HepG2 (cell line): ENCODE data around the gene MIF4GD. TPM values are rescaled to one million over a fixed set of nuclear protein-coding genes. Genes with fewer than 3 reads are reported as not detected.

ENCODE experiments used
- BRCA1 ChIP-seq: sonication (generic); formaldehyde crosslinking; IDR thresholded peaks from 2 replicates; pipeline ENCODE4 v1.4.0; 2020; ENCODE audit warnings: missing genetic modification reagents
- HMG20B ChIP-seq: conservative IDR thresholded peaks from 2 replicates; pipeline ENCODE4 v1.6.1; 2016; ENCODE audit warnings: missing genetic modification reagents, missing compliant biosample characterization
- MTA3 ChIP-seq: sonication (generic); formaldehyde crosslinking; IDR thresholded peaks from 2 replicates; pipeline ENCODE4 v1.4.0; 2020; ENCODE audit warnings: missing genetic modification reagents
- NFIC ChIP-seq: IDR thresholded peaks from 2 replicates; pipeline ENCODE4 v1.6.1; 2012; ENCODE audit warnings: mild to moderate bottlenecking, low read length, inconsistent platforms
- NRL ChIP-seq: sonication (generic); formaldehyde crosslinking; IDR thresholded peaks from 2 replicates; pipeline ENCODE4 v1.5.0; 2020; ENCODE audit warnings: missing genetic modification reagents, mild to moderate bottlenecking, moderate library complexity, borderline replicate concordance
- PCBP1 ChIP-seq: fragments of 200-400 bp; formaldehyde crosslinking; IDR thresholded peaks from 2 replicates; pipeline ENCODE4 v1.6.1; 2017; ENCODE audit warnings: mild to moderate bottlenecking, low read depth, low read length, borderline replicate concordance
- RCOR2 ChIP-seq: IDR thresholded peaks from 2 replicates; pipeline ENCODE4 v1.6.1; 2016; ENCODE audit warnings: missing biosample characterization, missing genetic modification reagents
- SMAD3 ChIP-seq: sonication (generic); formaldehyde crosslinking; IDR thresholded peaks from 2 replicates; pipeline ENCODE4 v1.4.0; 2020; ENCODE audit warnings: missing genetic modification reagents
- SMAD9 ChIP-seq: sonication (generic); formaldehyde crosslinking; IDR thresholded peaks from 2 replicates; pipeline ENCODE4 v1.5.1; 2020; ENCODE audit warnings: mild to moderate bottlenecking, missing genetic modification reagents
- SMARCC2 ChIP-seq: fragments of 450-650 bp; IDR thresholded peaks from 2 replicates; pipeline ENCODE4 v1.6.1; 2017; ENCODE audit warnings: antibody characterized with exemption, mild to moderate bottlenecking
- SP1 ChIP-seq, 2 experiments: fragments of 450-650 bp in 1 of 2; sonication (generic) in 1 of 2; formaldehyde crosslinking in 1 of 2; IDR thresholded peaks; 2 replicates each; pipeline versions ENCODE4 v1.4.0 to v1.6.1; 2016 to 2020; ENCODE audit warnings: missing genetic modification reagents in 1 of 2
- TOPORS ChIP-seq: sonication (generic); formaldehyde crosslinking; IDR thresholded peaks from 2 replicates; pipeline ENCODE4 v1.8.0; 2023; ENCODE audit warnings: mild to moderate bottlenecking, missing genetic modification reagents
- ZNF605 ChIP-seq: sonication (generic); formaldehyde crosslinking; IDR thresholded peaks from 2 replicates; pipeline ENCODE4 v1.8.0; 2022; ENCODE audit warnings: mild to moderate bottlenecking, missing genetic modification reagents
- ZNF615 ChIP-seq: sonication (generic); formaldehyde crosslinking; IDR thresholded peaks from 2 replicates; pipeline ENCODE4 v1.5.0; 2020; ENCODE audit warnings: mild to moderate bottlenecking, missing genetic modification reagents, borderline replicate concordance
- ZNF660 ChIP-seq: sonication (generic); formaldehyde crosslinking; IDR thresholded peaks from 2 replicates; pipeline ENCODE4 v1.5.1; 2020; ENCODE audit warnings: mild to moderate bottlenecking, low read depth, missing genetic modification reagents, borderline replicate concordance
- ZNF746 ChIP-seq: sonication (generic); formaldehyde crosslinking; IDR thresholded peaks from 2 replicates; pipeline ENCODE4 v1.8.0; 2022; ENCODE audit warnings: mild to moderate bottlenecking, missing genetic modification reagents
- polyA plus RNA-seq, 8 experiments: library from polyadenylated mRNA; depleted of rRNA in 3 of 8; stranded (reverse) in 7 of 8; unstranded in 1 of 8; fragments of >200 nt; fragmentation: Illumina TruSeq in 4 of 8; extraction: Trizol in 4 of 8; gene quantifications; 2 replicates each; pipeline versions ENCODE4 v1.2.1 to v1.2.3, GENCODE V29; 2011 to 2016; ENCODE audit warnings: low read depth in 4 of 8, missing spikeins in 1 of 8, mixed read lengths in 1 of 8; ENCODE audit not compliant: insufficient read depth in 1 of 8
- total RNA-seq, 5 experiments: library from RNA; depleted of rRNA; stranded (reverse); fragments of >200 nt; fragmentation: Illumina TruSeq; extraction: Trizol; gene quantifications; 2 replicates each; pipeline ENCODE4 v1.2.3, GENCODE V29; 2016; ENCODE audit warnings: low read depth in 1 of 5
- TF ChIP-seq, protein P1 (sequence below): sonication (generic); formaldehyde crosslinking; IDR thresholded peaks from 2 replicates; pipeline ENCODE4 v1.4.0; 2020; ENCODE audit warnings: missing genetic modification reagents
- TF ChIP-seq, protein P2 (sequence below): sonication (generic); formaldehyde crosslinking; IDR thresholded peaks from 2 replicates; pipeline ENCODE4 v1.4.0; 2020; ENCODE audit warnings: missing genetic modification reagents, borderline replicate concordance
- TF ChIP-seq, protein P3 (sequence below): sonication (generic); formaldehyde crosslinking; IDR thresholded peaks from 2 replicates; pipeline ENCODE4 v1.4.0; 2020; ENCODE audit warnings: missing genetic modification reagents, mild to moderate bottlenecking, borderline replicate concordance
- TF ChIP-seq, protein P4 (sequence below): sonication (generic); formaldehyde crosslinking; IDR thresholded peaks from 2 replicates; pipeline ENCODE4 v1.4.0; 2020; ENCODE audit warnings: mild to moderate bottlenecking, missing genetic modification reagents, borderline replicate concordance

The MIF4GD gene
- total and polyA plus RNA-seq, 2 of the 13 experiments (the other 11 are each of a cell fraction or from before 2014, with no cell fraction given), result 14.0 to 28.0 TPM

DNA sequence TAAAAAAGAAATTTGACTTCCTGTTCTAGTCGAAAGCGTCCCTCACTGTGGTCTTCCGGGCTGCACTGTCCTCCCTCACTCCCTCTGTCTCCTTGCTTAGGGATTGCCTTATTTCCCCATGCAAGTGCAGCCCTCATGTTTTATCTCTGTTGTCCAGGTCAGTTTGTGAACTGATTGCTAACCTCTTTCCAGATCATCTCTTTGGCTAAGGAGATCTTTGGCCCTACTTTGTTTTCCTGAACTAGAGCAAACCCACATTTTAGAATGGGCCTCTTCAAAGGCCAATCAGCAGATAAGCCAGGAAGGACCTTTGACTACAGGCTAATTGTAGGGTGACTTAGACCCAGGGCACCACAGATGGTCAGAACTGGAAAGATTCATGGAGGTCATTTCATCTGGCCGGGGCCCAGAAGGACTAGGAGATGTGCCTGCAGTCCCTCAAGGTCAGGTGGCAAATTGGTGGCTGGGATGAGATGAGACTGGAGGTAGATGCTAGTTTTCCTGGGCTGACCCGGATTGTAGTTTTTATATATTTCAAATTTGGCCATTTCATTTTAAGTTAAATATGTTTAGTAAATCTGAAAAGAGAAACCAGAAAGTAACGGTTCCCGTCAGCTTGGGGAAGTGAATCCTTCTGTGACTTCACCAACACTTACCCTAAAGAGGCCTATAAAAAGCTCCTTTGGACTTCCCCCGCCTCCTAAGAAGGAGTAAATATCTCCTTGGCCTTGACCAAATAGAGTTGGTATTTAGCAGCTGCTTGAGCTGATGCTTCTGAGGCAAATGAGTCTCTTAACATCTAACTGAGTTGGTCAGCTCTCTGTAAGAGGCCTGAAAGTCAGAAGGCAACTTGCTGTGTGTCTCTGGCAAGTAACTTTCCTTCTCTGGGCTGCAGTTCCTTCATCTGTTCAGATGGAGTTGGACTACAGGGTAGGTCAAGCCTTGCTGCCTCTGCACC lies 24.4 kb upstream of the MIF4GD start (continued):
- TF ChIP-seq ZNF660 (CRISPR knock-in tag), result no peak
- peak; percentile 41; the same call in 1 of the 2 replicates for TF ChIP-seq ZNF605 (CRISPR knock-in tag)
- TF ChIP-seq MTA3, result no peak
- no peak for TF ChIP-seq BRCA1 (CRISPR knock-in tag)
- TF ChIP-seq, protein P1, sequence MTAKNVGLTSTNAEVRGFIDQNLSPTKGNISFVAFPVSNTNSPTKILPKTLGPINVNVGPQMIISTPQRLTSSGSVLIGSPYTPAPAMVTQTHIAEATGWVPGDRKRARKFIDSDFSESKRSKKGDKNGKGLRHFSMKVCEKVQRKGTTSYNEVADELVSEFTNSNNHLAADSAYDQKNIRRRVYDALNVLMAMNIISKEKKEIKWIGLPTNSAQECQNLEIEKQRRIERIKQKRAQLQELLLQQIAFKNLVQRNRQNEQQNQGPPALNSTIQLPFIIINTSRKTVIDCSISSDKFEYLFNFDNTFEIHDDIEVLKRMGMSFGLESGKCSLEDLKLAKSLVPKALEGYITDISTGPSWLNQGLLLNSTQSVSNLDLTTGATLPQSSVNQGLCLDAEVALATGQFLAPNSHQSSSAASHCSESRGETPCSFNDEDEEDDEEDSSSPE (CRISPR knock-in tag), result peak; percentile 37; the same call in 1 of the 2 replicates
- no peak for TF ChIP-seq SP1 (IDR thresholded peaks at IDR 0.05)
- TF ChIP-seq SP1 (CRISPR knock-in tag; IDR thresholded peaks at IDR 0.05), result 0 out of 2 replicates have a peak, but pooled peaks have one; percentile 37
- peak; percentile 89 for TF ChIP-seq RCOR2 (CRISPR knock-in tag)
- peak; percentile 65; the same call in 1 of the 2 replicates for TF ChIP-seq SMAD3
- TF ChIP-seq SMARCC2, result no peak
- TF ChIP-seq, protein P2, sequence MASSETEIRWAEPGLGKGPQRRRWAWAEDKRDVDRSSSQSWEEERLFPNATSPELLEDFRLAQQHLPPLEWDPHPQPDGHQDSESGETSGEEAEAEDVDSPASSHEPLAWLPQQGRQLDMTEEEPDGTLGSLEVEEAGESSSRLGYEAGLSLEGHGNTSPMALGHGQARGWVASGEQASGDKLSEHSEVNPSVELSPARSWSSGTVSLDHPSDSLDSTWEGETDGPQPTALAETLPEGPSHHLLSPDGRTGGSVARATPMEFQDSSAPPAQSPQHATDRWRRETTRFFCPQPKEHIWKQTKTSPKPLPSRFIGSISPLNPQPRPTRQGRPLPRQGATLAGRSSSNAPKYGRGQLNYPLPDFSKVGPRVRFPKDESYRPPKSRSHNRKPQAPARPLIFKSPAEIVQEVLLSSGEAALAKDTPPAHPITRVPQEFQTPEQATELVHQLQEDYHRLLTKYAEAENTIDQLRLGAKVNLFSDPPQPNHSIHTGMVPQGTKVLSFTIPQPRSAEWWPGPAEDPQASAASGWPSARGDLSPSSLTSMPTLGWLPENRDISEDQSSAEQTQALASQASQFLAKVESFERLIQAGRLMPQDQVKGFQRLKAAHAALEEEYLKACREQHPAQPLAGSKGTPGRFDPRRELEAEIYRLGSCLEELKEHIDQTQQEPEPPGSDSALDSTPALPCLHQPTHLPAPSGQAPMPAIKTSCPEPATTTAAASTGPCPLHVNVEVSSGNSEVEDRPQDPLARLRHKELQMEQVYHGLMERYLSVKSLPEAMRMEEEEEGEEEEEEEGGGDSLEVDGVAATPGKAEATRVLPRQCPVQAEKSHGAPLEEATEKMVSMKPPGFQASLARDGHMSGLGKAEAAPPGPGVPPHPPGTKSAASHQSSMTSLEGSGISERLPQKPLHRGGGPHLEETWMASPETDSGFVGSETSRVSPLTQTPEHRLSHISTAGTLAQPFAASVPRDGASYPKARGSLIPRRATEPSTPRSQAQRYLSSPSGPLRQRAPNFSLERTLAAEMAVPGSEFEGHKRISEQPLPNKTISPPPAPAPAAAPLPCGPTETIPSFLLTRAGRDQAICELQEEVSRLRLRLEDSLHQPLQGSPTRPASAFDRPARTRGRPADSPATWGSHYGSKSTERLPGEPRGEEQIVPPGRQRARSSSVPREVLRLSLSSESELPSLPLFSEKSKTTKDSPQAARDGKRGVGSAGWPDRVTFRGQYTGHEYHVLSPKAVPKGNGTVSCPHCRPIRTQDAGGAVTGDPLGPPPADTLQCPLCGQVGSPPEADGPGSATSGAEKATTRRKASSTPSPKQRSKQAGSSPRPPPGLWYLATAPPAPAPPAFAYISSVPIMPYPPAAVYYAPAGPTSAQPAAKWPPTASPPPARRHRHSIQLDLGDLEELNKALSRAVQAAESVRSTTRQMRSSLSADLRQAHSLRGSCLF (CRISPR knock-in tag), result no peak
- no peak for TF ChIP-seq NRL (CRISPR knock-in tag)
- TF ChIP-seq, protein P3, sequence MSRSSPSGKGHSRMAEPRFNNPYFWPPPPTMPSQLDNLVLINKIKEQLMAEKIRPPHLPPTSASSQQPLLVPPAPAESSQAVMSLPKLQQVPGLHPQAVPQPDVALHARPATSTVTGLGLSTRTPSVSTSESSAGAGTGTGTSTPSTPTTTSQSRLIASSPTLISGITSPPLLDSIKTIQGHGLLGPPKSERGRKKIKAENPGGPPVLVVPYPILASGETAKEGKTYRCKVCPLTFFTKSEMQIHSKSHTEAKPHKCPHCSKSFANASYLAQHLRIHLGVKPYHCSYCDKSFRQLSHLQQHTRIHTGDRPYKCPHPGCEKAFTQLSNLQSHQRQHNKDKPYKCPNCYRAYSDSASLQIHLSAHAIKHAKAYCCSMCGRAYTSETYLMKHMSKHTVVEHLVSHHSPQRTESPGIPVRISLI, result peak; percentile 66; the same call in 1 of the 2 replicates
- TF ChIP-seq ZNF615 (CRISPR knock-in tag), result no peak
- peak; percentile 75 for TF ChIP-seq NFIC
- no peak; the same call in 1 of the 2 replicates for TF ChIP-seq TOPORS (CRISPR knock-in tag)
- peak; percentile 95 for TF ChIP-seq HMG20B
- no peak for TF ChIP-seq SMAD9 (CRISPR knock-in tag)
- TF ChIP-seq PCBP1, result no peak
- TF ChIP-seq, protein P4, sequence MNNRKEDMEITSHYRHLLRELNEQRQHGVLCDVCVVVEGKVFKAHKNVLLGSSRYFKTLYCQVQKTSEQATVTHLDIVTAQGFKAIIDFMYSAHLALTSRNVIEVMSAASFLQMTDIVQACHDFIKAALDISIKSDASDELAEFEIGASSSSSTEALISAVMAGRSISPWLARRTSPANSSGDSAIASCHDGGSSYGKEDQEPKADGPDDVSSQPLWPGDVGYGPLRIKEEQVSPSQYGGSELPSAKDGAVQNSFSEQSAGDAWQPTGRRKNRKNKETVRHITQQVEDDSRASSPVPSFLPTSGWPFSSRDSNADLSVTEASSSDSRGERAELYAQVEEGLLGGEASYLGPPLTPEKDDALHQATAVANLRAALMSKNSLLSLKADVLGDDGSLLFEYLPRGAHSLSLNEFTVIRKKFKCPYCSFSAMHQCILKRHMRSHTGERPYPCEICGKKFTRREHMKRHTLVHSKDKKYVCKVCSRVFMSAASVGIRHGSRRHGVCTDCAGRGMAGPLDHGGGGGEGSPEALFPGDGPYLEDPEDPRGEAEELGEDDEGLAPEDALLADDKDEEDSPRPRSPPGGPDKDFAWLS (CRISPR knock-in tag), result no peak
- TF ChIP-seq ZNF746 (CRISPR knock-in tag), result peak; percentile 58
